Adrenal gland (tissue), 5 donors: ENCODE measurements around the gene SCFD2.

Experiments
- POLR2A ChIP-seq, 2 donors: fragments of 450-650 bp; IDR thresholded peaks; one replicate each; pipeline ENCODE4 v1.6.1; 2017; ENCODE audit warnings: antibody characterized with exemption in 2 of 2, mild to moderate bottlenecking in 2 of 2, moderate library complexity in 1 of 2
- TF ChIP-seq, protein P1 (sequence below), 6 experiments: fragments of 450-650 bp in 4 of 6; fragments of 200-600 bp in 2 of 6; sonication (generic) in 1 of 6; IDR thresholded peaks; 1 replicate in 5 of 6; 2 replicates in 1 of 6; pipeline versions ENCODE4 v1.5.1 to v1.8.0; 2016 to 2021; ENCODE audit warnings: antibody characterized with exemption in 6 of 6, mild to moderate bottlenecking in 2 of 6, moderate library complexity in 1 of 6
- donor health status: DM: no; HTN: no; CAD: no.

DNA sequence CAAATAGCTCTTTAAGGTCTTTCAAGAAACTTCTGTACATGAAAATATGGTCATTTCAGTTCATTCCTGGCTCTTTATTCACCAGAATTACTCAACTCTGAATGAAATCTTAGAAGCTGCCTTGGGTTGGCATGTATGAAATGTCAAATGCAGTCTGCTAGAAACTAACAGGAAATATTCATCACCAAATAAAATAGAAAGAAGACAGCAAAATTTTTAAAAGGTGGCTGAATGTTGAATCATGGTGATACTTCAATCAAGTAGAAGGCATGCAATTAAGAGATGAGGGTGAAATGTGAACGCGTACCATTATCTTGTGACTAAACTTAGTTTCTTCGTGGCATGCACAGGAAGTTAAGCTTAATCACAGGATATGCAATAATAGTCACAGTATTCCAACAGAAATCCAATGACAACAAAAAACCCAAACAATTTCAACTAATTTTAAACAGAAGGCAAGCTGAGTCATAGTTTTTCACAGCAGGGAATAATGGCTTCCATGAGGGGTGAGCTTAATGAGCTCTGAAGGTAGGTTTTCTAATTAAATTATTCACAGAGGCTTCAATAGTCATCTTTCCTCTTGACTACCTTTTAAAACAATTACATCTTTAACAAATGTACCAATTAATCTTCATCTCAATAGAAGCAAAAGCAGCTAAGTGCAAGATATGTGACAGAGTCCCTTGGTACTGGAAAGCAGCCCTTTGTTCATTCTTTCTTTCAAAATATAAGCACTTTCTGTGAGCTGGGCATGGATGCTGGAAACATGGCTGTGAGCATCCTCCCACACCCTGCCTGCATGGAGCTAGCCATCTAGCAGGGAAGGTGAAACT, 44.5 kb downstream of the SCFD2 start:
- TF ChIP-seq, protein P1, sequence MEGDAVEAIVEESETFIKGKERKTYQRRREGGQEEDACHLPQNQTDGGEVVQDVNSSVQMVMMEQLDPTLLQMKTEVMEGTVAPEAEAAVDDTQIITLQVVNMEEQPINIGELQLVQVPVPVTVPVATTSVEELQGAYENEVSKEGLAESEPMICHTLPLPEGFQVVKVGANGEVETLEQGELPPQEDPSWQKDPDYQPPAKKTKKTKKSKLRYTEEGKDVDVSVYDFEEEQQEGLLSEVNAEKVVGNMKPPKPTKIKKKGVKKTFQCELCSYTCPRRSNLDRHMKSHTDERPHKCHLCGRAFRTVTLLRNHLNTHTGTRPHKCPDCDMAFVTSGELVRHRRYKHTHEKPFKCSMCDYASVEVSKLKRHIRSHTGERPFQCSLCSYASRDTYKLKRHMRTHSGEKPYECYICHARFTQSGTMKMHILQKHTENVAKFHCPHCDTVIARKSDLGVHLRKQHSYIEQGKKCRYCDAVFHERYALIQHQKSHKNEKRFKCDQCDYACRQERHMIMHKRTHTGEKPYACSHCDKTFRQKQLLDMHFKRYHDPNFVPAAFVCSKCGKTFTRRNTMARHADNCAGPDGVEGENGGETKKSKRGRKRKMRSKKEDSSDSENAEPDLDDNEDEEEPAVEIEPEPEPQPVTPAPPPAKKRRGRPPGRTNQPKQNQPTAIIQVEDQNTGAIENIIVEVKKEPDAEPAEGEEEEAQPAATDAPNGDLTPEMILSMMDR (IDR thresholded peaks at IDR 0.05): no peak
- no peak for TF ChIP-seq POLR2A (IDR thresholded peaks at IDR 0.05)
